ENCODE data around the gene AWAT2. TPM values are rescaled to one million over a fixed set of nuclear protein-coding genes. Genes with fewer than 3 reads are reported as not detected.

Gene AWAT2
- total RNA-seq, 4 donors from 2014 or later = not detected

DNA sequence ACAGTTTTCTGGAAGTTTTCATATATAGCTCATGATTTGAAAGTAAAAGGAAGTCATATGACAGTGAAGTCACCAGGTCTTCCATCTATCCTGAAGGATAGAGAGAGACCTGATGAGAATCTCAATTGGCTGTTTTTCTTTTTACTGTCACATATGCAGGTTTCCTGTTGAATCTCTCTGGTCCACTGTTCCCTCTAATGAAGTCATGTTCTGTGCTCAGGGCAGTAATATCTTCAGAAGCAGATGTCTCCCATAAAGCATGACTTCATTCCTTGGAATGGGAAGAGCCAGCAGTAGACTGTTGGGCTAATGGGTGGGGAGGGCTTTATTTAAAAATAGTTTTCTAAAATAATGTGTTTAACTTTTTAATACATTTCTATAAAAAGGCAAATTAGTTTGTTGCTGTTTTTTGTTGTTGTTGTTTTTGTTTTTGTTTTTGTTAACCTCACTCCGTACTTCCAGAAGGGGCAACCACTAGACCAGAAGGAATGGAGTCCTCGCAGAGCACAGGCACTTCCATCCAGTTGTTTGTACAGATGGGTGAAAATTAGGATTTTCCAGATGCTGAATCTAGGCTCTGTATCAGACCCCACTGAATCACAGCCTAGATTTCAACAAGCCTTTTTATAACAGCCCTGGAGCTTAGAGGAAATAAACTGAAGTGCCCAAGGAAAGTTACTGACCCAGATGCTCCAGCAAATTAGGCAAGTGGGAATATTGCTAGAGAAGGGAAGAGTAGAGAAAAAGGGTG lies 54.2 kb downstream of the AWAT2 start:
- TF ChIP-seq, protein P1, sequence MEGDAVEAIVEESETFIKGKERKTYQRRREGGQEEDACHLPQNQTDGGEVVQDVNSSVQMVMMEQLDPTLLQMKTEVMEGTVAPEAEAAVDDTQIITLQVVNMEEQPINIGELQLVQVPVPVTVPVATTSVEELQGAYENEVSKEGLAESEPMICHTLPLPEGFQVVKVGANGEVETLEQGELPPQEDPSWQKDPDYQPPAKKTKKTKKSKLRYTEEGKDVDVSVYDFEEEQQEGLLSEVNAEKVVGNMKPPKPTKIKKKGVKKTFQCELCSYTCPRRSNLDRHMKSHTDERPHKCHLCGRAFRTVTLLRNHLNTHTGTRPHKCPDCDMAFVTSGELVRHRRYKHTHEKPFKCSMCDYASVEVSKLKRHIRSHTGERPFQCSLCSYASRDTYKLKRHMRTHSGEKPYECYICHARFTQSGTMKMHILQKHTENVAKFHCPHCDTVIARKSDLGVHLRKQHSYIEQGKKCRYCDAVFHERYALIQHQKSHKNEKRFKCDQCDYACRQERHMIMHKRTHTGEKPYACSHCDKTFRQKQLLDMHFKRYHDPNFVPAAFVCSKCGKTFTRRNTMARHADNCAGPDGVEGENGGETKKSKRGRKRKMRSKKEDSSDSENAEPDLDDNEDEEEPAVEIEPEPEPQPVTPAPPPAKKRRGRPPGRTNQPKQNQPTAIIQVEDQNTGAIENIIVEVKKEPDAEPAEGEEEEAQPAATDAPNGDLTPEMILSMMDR (IDR thresholded peaks at IDR 0.05) = no peak
- TF ChIP-seq POLR2A (IDR thresholded peaks at IDR 0.05) (no peak), EP300 (IDR thresholded peaks at IDR 0.05) (no peak)
- Histone ChIP-seq H3K27ac (no peak overlapping the region), H3K27me3 (no peaks in the 10 kb centered on the region), H3K9me3 (no peaks in the 10 kb centered on the region), H3K4me1 (no peaks in the 10 kb centered on the region), H3K36me3 (no peaks in the 10 kb centered on the region), H3K4me3 (no peak overlapping the region)
- DNase-seq (ENCODE audit: low spot score in 2 of 2) = no peak
- WGBS, 2 donors = 76 to 96% methylated on average over 2 of the region's 2 CpGs

DNA sequence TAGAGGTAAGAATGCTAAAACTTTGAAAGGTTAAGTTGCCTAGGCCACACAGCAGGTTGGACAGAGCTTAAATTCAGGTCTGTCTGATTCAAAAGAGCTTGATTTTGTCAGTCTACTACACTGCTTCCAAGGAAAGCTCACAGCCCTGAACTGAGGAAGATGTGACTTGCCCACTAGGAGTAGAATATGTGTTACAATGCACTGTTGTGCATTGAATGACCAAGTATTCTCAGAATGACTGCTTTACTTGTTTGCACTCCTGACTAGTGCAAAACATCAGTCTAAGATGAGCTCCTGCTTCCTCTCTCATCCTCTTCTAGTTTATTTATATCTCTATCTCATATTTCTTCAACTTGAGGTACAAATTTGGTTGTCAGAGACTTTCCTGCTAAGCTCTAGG lies 56.2 kb downstream of the AWAT2 start:
- Histone ChIP-seq H3K9me3 (no peaks in the 10 kb centered on the region), H3K4me1 (no peaks in the 10 kb centered on the region), H3K4me3 (no peak overlapping the region), H3K27me3 (no peaks in the 10 kb centered on the region), H3K36me3 (no peaks in the 10 kb centered on the region), H3K27ac (no peak overlapping the region)
- TF ChIP-seq, protein P1 (IDR thresholded peaks at IDR 0.05) = no peak
- TF ChIP-seq POLR2A (IDR thresholded peaks at IDR 0.05) (no peak), EP300 (IDR thresholded peaks at IDR 0.05) (no peak)
- no peak for DNase-seq (ENCODE audit: low spot score in 2 of 2)

DNA sequence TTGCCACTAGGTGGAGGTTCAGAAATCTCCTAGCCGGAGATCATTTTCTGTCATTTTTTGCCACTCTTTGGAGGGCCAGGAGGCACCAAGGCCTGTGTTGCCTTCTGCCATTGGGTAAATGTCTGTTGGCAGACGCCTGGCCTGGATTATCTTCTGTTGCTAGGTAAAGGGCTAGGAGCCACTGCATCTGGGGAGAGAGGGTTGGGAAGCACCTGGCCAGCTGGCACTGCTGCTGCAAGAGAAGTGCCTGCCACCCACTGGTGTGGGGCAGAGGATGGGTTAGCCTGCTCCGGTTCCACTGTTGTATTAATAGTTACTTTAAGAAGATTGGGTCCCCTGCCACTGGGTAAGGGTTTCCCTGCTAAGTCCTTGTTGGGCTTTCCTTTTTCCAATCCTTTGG lies 58.1 kb downstream of the AWAT2 start:
- no peaks in the 10 kb centered on the region for H3K27me3 ChIP-seq
- no peak overlapping the region for H3K27ac ChIP-seq
- H3K4me3 ChIP-seq = no peak overlapping the region
- no peaks in the 10 kb centered on the region for H3K4me1 ChIP-seq
- WGBS, 2 donors = 78 to 88% methylated on average over 3 of the region's 3 CpGs
- no peaks in the 10 kb centered on the region for H3K36me3 ChIP-seq
- no peak for TF ChIP-seq EP300 (IDR thresholded peaks at IDR 0.05)
- TF ChIP-seq, protein P1 (IDR thresholded peaks at IDR 0.05) = no peak
- TF ChIP-seq POLR2A (IDR thresholded peaks at IDR 0.05) = no peak
- DNase-seq (ENCODE audit: low spot score in 2 of 2) = no peak
- H3K9me3 ChIP-seq = no peaks in the 10 kb centered on the region

Small RNA genes lying within 50 kb of the gene (small RNA-seq; reads per million reads assigned to genes)
- gene MIR676 = 0.57 reads per million

Other genes with a start within 250 kb of the AWAT2 start
- gene OTUD6A, start 12.5 kb upstream of the AWAT2 start, total RNA-seq = not detected
- gene IGBP1, start 83.5 kb upstream of the AWAT2 start, total RNA-seq = 10 to 100 TPM; 37.5 to 53.3 (median 46.8) TPM
- gene DGAT2L6, start 127.5 kb upstream of the AWAT2 start, total RNA-seq = not detected
- not detected for gene AWAT1, start 184.7 kb upstream of the AWAT2 start, total RNA-seq
- gene P2RY4, start 210.3 kb upstream of the AWAT2 start, total RNA-seq = 1 to 10 TPM in 2 of 4 donors, under 1 TPM in 2; 0.60 to 3.9 (median 1.3) TPM
- gene ARR3, start 218.4 kb upstream of the AWAT2 start, total RNA-seq = not detected
- not detected for gene RAB41, start 232.2 kb upstream of the AWAT2 start, total RNA-seq
- 10 to 100 TPM; 16.4 to 29.2 (median 20.2) TPM for gene PDZD11, start 240.0 kb upstream of the AWAT2 start, total RNA-seq
- under 1 TPM in 1 of 4 donors, not detected in 3; 0.59 TPM for gene KIF4A, start 240.2 kb upstream of the AWAT2 start, total RNA-seq